GM21825 (cell line): ENCODE results near the gene NRXN3.

ENCODE experiments used
- ATAC-seq: cut with Tn5 transposase; IDR thresholded peaks from one replicate; pipeline ENCODE4 v1.9.1; 2021; ENCODE audit warnings: mild to moderate bottlenecking, moderate library complexity; ENCODE audit not compliant: unreplicated experiment

The NRXN3 gene

GRCh38 chr14:79544698-79545070, 1374.5 kb downstream of the NRXN3 start:
- ATAC-seq, result no peak

GRCh38 chr14:79548836-79549235, 1378.7 kb downstream of the NRXN3 start:
- no peak for ATAC-seq

- ATAC-seq, result no peak
Measured at GRCh38 chr14:79549515-79549914, 1379.3 kb downstream of the NRXN3 start.

GRCh38 chr14:79551523-79551922, 1381.3 kb downstream of the NRXN3 start:
- ATAC-seq, result no peak

- ATAC-seq, result no peak
Measured at GRCh38 chr14:79552778-79553177, 1382.6 kb downstream of the NRXN3 start.

- no peak for ATAC-seq
Measured at GRCh38 chr14:79554816-79555215, 1384.6 kb downstream of the NRXN3 start.

- ATAC-seq, result no peak
Measured at GRCh38 chr14:79555429-79555828, 1385.3 kb downstream of the NRXN3 start.

GRCh38 chr14:79557309-79557708, 1387.1 kb downstream of the NRXN3 start:
- no peak for ATAC-seq

- ATAC-seq, result no peak
Measured at GRCh38 chr14:79562185-79562584, 1392.0 kb downstream of the NRXN3 start.

GRCh38 chr14:79564371-79564770, 1394.2 kb downstream of the NRXN3 start:
- no peak for ATAC-seq

- ATAC-seq, result no peak
Measured at GRCh38 chr14:79567306-79567705, 1397.1 kb downstream of the NRXN3 start.

- no peak for ATAC-seq
Measured at GRCh38 chr14:79568594-79568993, 1398.4 kb downstream of the NRXN3 start.

- no peak for ATAC-seq
Measured at GRCh38 chr14:79569072-79569471, 1398.9 kb downstream of the NRXN3 start.

- ATAC-seq, result no peak
Measured at GRCh38 chr14:79570648-79571047, 1400.5 kb downstream of the NRXN3 start.

- no peak for ATAC-seq
Measured at GRCh38 chr14:79571366-79571765, 1401.2 kb downstream of the NRXN3 start.

- ATAC-seq, result no peak
Measured at GRCh38 chr14:79573486-79573885, 1403.3 kb downstream of the NRXN3 start.

- no peak for ATAC-seq
Measured at GRCh38 chr14:79575032-79575431, 1404.9 kb downstream of the NRXN3 start.

GRCh38 chr14:79576424-79576823, 1406.3 kb downstream of the NRXN3 start:
- ATAC-seq, result no peak

GRCh38 chr14:79578470-79578869, 1408.3 kb downstream of the NRXN3 start:
- no peak for ATAC-seq

GRCh38 chr14:79580414-79580813, 1410.2 kb downstream of the NRXN3 start:
- ATAC-seq, result no peak

GRCh38 chr14:79580906-79581305, 1410.7 kb downstream of the NRXN3 start:
- ATAC-seq, result no peak

GRCh38 chr14:79581912-79582576, 1411.9 kb downstream of the NRXN3 start:
- no peak for ATAC-seq

GRCh38 chr14:79583738-79584408, 1413.7 kb downstream of the NRXN3 start:
- no peak for ATAC-seq
